Cardiac fibroblast (primary cell): ENCODE data around the gene ZNF532.

Experiments used
- DNase-seq, 2 donors: peaks; one replicate each; pipeline versions ENCODE4 v3.0.0 to v3.0.0-alpha.2; 2010; ENCODE audit warnings: low read depth in 2 of 2
- H3K4me3 ChIP-seq, 2 donors: replicated peaks in 1 of 2; 1 replicate in 1 of 2; 2 replicates in 1 of 2; pipeline ENCODE4 v1.5.1; 2011; ENCODE audit warnings: low read depth in 2 of 2, low read length in 2 of 2, mild to moderate bottlenecking in 2 of 2, moderate library complexity in 1 of 2
- CTCF ChIP-seq: IDR thresholded peaks from one replicate; pipeline ENCODE4 v1.5.1; 2011; ENCODE audit warnings: low read depth, mild to moderate bottlenecking, low read length, inconsistent platforms

Gene ZNF532

GRCh38 chr18:58955001-58955400 lies 90.3 kb downstream of the ZNF532 start:
- no peak overlapping the region for H3K4me3 ChIP-seq
- DNase-seq = no peak
- no peak for TF ChIP-seq CTCF

- no peak for TF ChIP-seq CTCF
- H3K4me3 ChIP-seq = no peak overlapping the region
- peak; percentile 62 to 66 for DNase-seq
Observed at GRCh38 chr18:58955738-58956137, 91.1 kb downstream of the ZNF532 start.

GRCh38 chr18:58958628-58959027 lies 94.0 kb downstream of the ZNF532 start:
- no peak for TF ChIP-seq CTCF
- H3K4me3 ChIP-seq = no peak overlapping the region
- no peak for DNase-seq

GRCh38 chr18:58960508-58960907 lies 95.8 kb downstream of the ZNF532 start:
- DNase-seq = no peak
- H3K4me3 ChIP-seq = no peak overlapping the region
- no peak for TF ChIP-seq CTCF

- DNase-seq = peak in 1 of 2 donors; percentile 59
Observed at GRCh38 chr18:58960946-58961722, 96.5 kb downstream of the ZNF532 start.

GRCh38 chr18:58962336-58962735 lies 97.7 kb downstream of the ZNF532 start:
- TF ChIP-seq CTCF = no peak
- no peak overlapping the region for H3K4me3 ChIP-seq
- DNase-seq = no peak

More at GRCh38 chr18:58960946-58961722, 96.5 kb downstream of the ZNF532 start:
- no peak overlapping the region for H3K4me3 ChIP-seq
- no peak for TF ChIP-seq CTCF
